ENCODE data around the gene SYT7. TPM values are rescaled to one million over a fixed set of nuclear protein-coding genes. Genes with fewer than 3 reads are reported as not detected.

Gene SYT7
- total and polyA plus RNA-seq, 2 donors (not counting 1 experiment from before 2014, with no cell fraction given): not detected

DNA sequence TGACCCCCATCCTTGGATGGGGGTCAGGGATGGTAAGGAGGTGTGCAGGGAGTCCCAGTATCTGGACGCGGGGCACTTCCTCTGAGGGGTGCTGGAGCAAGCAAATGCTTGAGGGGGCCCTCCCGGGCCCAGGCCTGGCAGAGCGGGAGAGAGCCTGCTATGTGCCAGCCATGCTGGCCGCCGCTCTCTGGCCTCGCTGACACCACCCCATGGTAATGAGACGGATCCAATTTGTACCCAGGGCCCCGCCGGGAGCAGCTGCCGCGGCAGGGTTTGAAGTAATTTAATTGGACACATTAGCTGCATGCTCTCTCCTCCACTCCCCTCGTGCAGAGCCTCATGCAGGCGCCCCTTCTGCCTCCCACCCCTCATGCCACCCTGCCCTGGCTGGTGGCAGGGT is 6.3 kb downstream of the SYT7 start:
- Histone ChIP-seq H3K4me3 (ENCODE audit: control extremely low read depth in 1 of 5, extremely low read depth in 1 of 5, insufficient read depth in 1 of 5, low read depth in 2 of 5, low read length in 4 of 5) (no peak overlapping the region), H4K20me1 (ENCODE audit: control insufficient read depth, insufficient read depth, low read length, poor library complexity, severe bottlenecking) (no peaks in the 10 kb centered on the region), H3K27ac (ENCODE audit: low read length in 2 of 2) (no peak overlapping the region), H3K79me2 (ENCODE audit: control insufficient read depth, insufficient read depth, low read length) (no peaks in the 10 kb centered on the region), H3K9me3 (ENCODE audit: control extremely low read depth in 1 of 3, control insufficient read depth in 2 of 3, insufficient read depth in 1 of 3, low read length in 2 of 3) (peaks cover 0 to 3% (median 0%) of the 10 kb centered on the region in 3 donors), H2AFZ (ENCODE audit: insufficient read depth, low read depth, low read length, poor library complexity, severe bottlenecking) (no peak overlapping the region), H3K9ac (ENCODE audit: low read length) (no peak overlapping the region), H3K4me2 (replicated peaks; ENCODE audit: low read depth, low read length, poor library complexity, severe bottlenecking) (no peak overlapping the region), H3K4me1 (ENCODE audit: control insufficient read depth in 2 of 2, insufficient read depth in 2 of 2, low read length in 2 of 2) (no peaks in the 10 kb centered on the region), H3K36me3 (replicated peaks in 1 of 2; ENCODE audit: control extremely low read depth in 1 of 2, control insufficient read depth in 1 of 2, extremely low read depth in 1 of 2, insufficient read depth in 2 of 2, low read length in 1 of 2) (no peaks in the 10 kb centered on the region), H3K27me3 (replicated peaks in 1 of 4; ENCODE audit: control extremely low read depth in 1 of 4, control insufficient read depth in 3 of 4, insufficient read depth in 4 of 4, low read length in 3 of 4) (peaks cover 0 to 41% (median 6%) of the 10 kb centered on the region in 4 experiments)
- Mint-ChIP-seq H3K4me1 (peaks cover 4% of the 10 kb centered on the region), H3K27me3 (peaks cover 49% of the 10 kb centered on the region), H3K27ac (no peak overlapping the region), H3K9me3 (ENCODE audit: insufficient read depth) (no peaks in the 10 kb centered on the region), H3K4me3 (no peak overlapping the region)
- POLR2A ChIA-PET: no interaction called here
- 85% methylated on average over 12 of the region's 14 CpGs for WGBS (ENCODE audit: insufficient coverage)
- no peak for TF ChIP-seq EZH2 (IDR thresholded peaks at IDR 0.05; ENCODE audit: borderline replicate concordance, insufficient read depth, low read depth, low read length, poor library complexity, severe bottlenecking)
- TF ChIP-seq, protein P1, sequence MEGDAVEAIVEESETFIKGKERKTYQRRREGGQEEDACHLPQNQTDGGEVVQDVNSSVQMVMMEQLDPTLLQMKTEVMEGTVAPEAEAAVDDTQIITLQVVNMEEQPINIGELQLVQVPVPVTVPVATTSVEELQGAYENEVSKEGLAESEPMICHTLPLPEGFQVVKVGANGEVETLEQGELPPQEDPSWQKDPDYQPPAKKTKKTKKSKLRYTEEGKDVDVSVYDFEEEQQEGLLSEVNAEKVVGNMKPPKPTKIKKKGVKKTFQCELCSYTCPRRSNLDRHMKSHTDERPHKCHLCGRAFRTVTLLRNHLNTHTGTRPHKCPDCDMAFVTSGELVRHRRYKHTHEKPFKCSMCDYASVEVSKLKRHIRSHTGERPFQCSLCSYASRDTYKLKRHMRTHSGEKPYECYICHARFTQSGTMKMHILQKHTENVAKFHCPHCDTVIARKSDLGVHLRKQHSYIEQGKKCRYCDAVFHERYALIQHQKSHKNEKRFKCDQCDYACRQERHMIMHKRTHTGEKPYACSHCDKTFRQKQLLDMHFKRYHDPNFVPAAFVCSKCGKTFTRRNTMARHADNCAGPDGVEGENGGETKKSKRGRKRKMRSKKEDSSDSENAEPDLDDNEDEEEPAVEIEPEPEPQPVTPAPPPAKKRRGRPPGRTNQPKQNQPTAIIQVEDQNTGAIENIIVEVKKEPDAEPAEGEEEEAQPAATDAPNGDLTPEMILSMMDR (IDR thresholded peaks at IDR 0.05): no peak
- ATAC-seq (ENCODE audit: low read depth) (no peak), DNase-seq (no peak)
- CTCF ChIA-PET: no interaction called here
- intact Hi-C loops (cut with micrococcal nuclease): no loop called here

DNA sequence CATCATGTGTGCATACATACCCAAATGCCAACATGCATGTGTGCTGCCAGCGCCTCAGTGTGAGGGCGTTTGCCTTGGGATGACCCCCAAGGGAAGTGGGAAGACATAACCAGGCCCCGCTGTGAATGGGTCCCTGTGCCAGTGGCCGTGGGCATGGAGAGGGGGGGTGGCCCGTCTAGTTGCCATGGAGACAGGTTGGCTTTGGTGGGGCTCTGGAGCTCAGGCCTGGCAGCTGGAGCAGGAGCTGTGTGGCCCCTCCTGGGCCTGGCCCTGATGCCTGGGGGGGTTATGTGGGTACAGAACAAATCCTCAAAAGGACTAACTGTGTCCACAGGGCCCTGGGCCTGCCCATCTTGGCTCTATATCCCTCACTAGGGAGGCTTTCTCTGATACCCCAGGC is 8.0 kb downstream of the SYT7 start:
- Histone ChIP-seq H3K4me3 (ENCODE audit: control extremely low read depth in 1 of 5, extremely low read depth in 1 of 5, insufficient read depth in 1 of 5, low read depth in 2 of 5, low read length in 4 of 5) (no peak overlapping the region), H3K4me1 (ENCODE audit: control insufficient read depth in 2 of 2, insufficient read depth in 2 of 2, low read length in 2 of 2) (no peaks in the 10 kb centered on the region), H3K79me2 (ENCODE audit: control insufficient read depth, insufficient read depth, low read length) (no peaks in the 10 kb centered on the region), H3K36me3 (replicated peaks in 1 of 2; ENCODE audit: control extremely low read depth in 1 of 2, control insufficient read depth in 1 of 2, extremely low read depth in 1 of 2, insufficient read depth in 2 of 2, low read length in 1 of 2) (no peaks in the 10 kb centered on the region), H3K9ac (ENCODE audit: low read length) (no peak overlapping the region), H3K9me3 (ENCODE audit: control extremely low read depth in 1 of 3, control insufficient read depth in 2 of 3, insufficient read depth in 1 of 3, low read length in 2 of 3) (peaks cover 0 to 7% (median 0%) of the 10 kb centered on the region in 3 donors), H3K27me3 (replicated peaks in 1 of 4; ENCODE audit: control extremely low read depth in 1 of 4, control insufficient read depth in 3 of 4, insufficient read depth in 4 of 4, low read length in 3 of 4) (peaks cover 0 to 45% (median 13%) of the 10 kb centered on the region in 4 experiments), H3K27ac (ENCODE audit: low read length in 2 of 2) (no peak overlapping the region), H2AFZ (ENCODE audit: insufficient read depth, low read depth, low read length, poor library complexity, severe bottlenecking) (no peak overlapping the region), H4K20me1 (ENCODE audit: control insufficient read depth, insufficient read depth, low read length, poor library complexity, severe bottlenecking) (no peaks in the 10 kb centered on the region), H3K4me2 (replicated peaks; ENCODE audit: low read depth, low read length, poor library complexity, severe bottlenecking) (no peak overlapping the region)
- ATAC-seq (ENCODE audit: low read depth) (no peak), DNase-seq (no peak)
- no peak overlapping the region for H3K27ac Mint-ChIP-seq
- H3K27me3 Mint-ChIP-seq: peaks cover 53% of the 10 kb centered on the region
- TF ChIP-seq, protein P1 (IDR thresholded peaks at IDR 0.05): no peak
- no peak for TF ChIP-seq EZH2 (IDR thresholded peaks at IDR 0.05; ENCODE audit: borderline replicate concordance, insufficient read depth, low read depth, low read length, poor library complexity, severe bottlenecking)
- CTCF ChIA-PET: no interaction called here
- H3K4me1 Mint-ChIP-seq: no peaks in the 10 kb centered on the region
- H3K9me3 Mint-ChIP-seq (ENCODE audit: insufficient read depth): no peaks in the 10 kb centered on the region
- POLR2A ChIA-PET: no interaction called here
- 71% methylated on average over 5 of the region's 5 CpGs for WGBS (ENCODE audit: insufficient coverage)
- H3K4me3 Mint-ChIP-seq: no peak overlapping the region
- intact Hi-C loops (cut with micrococcal nuclease): no loop called here
